ENCODE results near the gene POLR3F.

DNA sequence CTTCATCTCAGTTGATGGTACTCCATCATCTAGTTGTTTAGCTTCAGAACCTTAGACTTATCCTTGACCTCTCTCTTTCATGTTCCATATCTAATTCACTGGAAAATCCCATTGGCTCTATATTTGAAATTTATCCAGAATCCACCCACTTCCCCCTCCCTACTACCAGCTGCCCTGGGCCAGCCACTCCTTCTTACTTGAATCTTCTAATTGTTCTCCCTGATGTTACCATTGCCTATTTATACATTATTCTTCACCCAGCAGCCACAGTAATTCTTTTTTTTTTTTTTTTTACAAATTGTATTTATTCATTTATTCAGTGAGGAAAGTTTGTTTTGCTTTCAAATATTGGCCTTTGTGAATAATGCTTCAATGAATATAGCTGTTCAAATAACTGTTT lies 48.8 kb downstream of the POLR3F start:
- TF ChIP-seq, protein P1, sequence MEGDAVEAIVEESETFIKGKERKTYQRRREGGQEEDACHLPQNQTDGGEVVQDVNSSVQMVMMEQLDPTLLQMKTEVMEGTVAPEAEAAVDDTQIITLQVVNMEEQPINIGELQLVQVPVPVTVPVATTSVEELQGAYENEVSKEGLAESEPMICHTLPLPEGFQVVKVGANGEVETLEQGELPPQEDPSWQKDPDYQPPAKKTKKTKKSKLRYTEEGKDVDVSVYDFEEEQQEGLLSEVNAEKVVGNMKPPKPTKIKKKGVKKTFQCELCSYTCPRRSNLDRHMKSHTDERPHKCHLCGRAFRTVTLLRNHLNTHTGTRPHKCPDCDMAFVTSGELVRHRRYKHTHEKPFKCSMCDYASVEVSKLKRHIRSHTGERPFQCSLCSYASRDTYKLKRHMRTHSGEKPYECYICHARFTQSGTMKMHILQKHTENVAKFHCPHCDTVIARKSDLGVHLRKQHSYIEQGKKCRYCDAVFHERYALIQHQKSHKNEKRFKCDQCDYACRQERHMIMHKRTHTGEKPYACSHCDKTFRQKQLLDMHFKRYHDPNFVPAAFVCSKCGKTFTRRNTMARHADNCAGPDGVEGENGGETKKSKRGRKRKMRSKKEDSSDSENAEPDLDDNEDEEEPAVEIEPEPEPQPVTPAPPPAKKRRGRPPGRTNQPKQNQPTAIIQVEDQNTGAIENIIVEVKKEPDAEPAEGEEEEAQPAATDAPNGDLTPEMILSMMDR (IDR thresholded peaks at IDR 0.05), result no peak
- no peak for TF ChIP-seq POLR2A (IDR thresholded peaks at IDR 0.05)
